Measurements from ENCODE around the gene NCOA4.
"Not testable (repeated sequence)": the region's sequence is repeated elsewhere in the genome, so short reads cannot be mapped to it uniquely, and the experiment has no call there.

The NCOA4 gene

GRCh38 chr10:46019177-46019528 lies 11.3 kb downstream of the NCOA4 start:
- DNase-seq = no peak

GRCh38 chr10:46018453-46019176 lies 11.8 kb downstream of the NCOA4 start:
- no peak for DNase-seq

DNA sequence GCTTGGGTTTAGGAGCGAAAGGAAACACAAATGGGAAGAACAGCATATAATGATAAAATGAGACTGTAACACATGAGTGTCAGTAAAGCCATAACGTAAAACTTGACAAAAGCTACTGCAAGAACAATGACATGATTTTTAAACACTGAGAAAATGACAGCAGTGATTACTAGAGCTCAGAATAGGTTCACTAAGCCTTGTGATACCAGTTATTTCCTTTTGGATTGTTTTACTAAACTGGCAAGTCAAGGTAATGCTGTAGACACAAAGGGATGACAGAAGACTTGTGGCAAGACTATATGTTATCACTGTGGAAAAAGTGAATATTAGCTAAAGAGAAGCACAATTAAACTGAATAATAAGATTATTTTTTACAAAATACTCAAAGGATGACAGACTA lies 12.7 kb downstream of the NCOA4 start:
- DNase-seq = no peak

DNA sequence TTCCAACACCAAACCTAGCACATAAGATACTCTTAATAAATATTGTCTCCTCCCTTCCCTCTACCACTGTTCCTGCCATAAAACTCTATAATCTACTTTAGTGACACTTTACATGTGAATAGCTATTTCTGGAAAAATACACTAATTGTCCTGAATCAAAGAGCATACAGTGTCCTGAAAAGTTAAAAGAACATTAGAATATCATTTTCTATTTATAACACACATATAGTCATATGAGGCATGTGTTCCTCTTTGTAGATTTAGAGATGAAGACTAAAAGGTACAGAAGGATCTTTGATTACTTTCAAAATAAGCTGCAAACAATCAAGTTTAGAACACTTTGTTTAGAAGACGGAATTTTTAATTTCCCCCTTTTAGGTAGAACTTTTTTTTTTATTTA lies 13.6 kb downstream of the NCOA4 start:
- DNase-seq = no peak

DNA sequence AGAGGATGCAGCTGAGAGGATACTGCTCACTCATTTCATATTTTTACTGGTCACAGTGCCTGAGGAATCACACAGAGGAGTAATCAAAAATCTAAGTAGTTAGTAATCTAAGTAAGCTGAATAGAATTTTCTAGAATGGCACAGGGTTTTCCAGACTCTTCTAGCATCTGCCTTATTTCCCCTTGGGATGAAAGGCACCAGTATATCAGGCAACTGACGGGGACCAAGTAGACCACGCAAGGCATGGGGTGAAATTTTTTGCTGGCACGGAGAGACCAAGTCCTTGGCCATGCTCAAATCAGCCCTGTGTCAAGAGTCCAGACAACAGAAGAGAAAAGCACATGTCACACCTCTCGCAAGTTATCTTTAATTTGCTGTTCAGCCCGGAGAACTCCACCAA lies 14.2 kb downstream of the NCOA4 start:
- DNase-seq = no peak

DNA sequence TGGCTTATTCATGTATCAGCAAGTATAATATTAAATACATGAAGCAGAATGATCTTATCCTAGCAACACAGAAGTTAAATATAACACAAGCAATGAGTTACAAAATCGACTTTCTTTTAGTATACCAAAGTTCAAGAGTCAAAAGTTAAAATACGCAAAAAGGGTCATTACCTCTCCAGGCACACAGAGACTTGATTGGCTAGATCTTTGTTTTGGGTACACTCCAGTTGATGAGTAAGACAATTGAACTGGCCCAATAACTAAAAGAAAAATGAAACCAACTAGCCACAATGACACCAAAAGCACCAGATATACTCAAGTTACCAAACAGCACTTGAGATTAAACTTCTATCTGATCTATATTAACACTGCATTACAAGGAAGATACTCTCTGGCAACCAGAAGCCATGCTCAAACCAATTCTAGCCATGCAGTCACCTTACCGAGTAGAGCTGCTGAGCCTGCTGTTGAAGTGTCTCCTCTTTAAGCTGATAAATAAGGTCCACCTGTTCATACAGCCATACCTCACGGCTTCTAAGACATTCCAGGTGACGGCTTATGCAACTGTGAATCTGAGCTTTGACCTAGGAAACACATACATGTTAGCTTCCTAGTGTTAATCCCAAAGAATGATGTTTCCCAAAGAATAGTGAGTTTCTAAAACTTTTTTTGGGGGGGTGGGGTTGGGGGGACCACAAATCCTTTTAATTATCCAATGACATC lies 15.6 kb downstream of the NCOA4 start:
- DNase-seq = no peak

DNA sequence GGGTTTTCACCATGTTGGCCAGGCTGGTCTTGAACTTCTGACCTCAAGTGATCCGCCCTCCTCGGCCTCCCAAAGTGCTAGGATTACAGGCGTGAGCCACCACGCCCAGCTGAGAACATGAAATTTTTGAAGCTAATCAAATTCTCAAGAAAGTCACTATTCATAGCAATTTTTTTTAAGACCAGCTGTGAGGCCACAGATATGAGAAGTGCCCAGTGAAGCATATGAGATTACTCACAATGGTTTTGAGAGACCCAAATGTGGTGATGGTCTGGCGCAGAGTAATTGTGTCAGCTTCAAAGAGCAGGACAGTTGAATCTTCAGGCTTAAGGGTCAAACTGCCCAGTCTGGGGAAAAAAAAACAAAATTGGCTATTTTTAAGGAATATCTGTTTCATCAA lies 16.2 kb downstream of the NCOA4 start:
- DNase-seq = no peak

GRCh38 chr10:46012746-46013145 lies 17.7 kb downstream of the NCOA4 start:
- DNase-seq = no peak

- no peak for DNase-seq
These were observed 24.2 kb downstream of the NCOA4 start for GRCh38 chr10:46006219-46006618.

DNA sequence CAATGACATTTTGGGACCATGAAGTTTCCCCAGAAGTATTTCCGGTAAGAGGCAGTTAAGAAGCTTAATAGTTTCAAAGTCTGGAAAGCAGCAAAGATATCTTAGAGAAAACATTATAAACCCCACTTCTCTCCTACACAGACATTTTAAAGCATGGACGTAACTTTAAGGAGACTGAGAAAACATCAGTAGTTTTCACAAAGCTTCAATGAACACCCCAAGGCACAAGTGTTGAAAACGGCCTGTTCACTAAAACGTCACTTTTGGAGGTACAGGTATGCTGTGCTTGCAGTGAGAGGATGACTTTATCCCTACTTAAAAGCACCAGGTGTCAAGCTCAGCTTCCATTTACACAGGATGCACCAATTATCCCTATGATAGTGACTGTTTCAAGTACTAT lies 25.0 kb downstream of the NCOA4 start:
- no peak for DNase-seq

DNA sequence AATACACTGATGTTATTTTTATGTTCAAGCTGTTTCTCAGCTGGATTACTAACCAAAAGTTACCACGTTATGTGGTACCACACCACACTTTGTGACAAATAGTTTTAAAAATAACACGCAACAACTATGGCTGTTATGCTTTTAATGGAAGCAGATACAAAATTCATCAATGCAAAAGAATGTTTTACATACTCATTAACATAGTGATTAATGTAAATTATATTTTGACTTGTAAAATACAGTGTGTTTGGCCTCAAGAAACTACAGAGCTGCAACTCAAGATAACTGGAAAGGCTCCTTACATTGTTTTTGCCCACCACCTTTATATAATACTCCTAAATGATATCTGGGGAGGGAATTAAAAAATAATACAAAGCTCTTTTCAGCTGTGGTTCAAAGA lies 25.5 kb downstream of the NCOA4 start:
- no peak for DNase-seq

DNA sequence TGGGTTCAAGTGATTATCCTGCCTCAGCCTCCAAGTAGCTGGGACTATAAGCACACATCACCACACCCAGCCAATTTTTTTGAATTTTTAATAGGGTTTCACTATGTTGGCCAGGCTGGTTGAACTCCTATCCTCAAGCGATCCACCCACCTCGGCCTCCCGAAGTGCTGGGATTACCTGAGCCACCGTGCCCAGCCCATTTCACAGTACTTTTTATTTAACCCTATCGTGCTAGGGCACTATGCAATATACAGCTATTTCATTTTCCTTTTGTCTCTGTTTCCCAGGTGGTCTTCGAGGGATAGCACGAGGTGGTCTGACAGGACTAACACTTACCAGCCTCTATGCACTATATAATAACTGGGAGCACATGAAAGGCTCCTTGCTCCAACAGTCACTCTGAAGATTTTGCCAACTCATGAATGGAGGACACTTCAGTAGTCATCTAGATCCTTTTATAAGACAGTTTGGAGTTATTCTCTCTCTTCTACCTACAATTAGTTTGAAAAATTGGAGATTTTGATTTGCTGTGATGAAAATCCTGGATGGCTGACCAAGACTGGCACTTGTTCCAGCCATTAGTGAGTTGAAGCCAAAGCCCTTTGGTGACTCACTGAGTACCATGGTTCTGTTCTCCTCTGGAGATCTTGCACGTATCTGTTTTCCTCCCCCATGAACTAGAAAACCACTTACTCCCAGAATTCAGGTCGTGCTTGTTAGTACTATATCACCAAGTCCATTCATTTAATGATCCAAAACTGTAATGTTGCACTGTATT lies 27.3 kb downstream of the NCOA4 start:
- no peak for DNase-seq

DNA sequence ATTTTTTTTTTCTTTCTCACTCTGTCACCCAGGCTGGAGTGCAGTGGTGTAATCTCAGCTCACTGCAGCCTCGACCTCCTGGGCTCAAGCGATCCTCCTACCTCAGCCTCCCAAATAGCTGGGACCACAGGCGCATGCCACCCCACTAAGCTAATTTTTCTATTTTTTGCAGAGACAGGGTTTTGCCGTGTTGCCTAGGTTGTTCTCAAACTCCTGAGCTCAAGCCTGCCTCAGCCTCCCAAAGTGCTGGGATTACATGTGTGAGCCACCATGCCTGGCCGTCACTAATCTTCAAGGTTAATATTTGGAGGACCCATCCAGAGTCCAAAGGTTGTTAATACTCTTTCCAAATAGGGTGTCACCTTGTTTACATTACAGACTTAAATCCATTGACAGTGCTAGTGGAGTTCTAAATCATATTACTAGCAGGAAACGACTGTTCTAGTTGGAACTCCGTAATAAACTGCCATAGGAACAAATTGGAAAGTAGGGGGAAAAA lies 28.2 kb downstream of the NCOA4 start:
- not testable (repeated sequence) for DNase-seq

- no peak for DNase-seq
These were observed 29.2 kb downstream of the NCOA4 start for GRCh38 chr10:46001187-46001756.

GRCh38 chr10:46000538-46000937 lies 29.9 kb downstream of the NCOA4 start:
- DNase-seq = no peak

GRCh38 chr10:45999955-46000354 lies 30.5 kb downstream of the NCOA4 start:
- not testable (repeated sequence) for DNase-seq

- no peak for DNase-seq
These were observed 32.2 kb downstream of the NCOA4 start for GRCh38 chr10:45997994-45998763.

DNA sequence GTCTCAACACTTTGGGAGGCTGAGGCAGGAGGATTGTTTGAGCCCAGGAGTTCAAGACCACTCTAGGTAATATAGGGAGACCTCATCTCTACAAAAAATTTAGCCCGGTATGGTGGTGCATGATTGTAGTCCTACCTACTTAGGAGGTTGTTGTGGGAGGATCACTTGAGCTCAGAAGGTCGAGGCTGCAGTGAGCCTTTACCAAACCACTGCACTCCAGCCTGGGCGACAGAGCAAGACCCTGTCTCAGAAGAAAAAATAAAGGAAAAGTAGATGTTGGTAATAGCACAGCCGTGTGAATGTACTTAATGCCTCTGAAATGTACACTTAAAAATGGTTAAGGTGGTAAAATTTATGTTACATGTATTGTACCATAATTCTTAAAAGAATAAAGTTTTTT lies 32.9 kb downstream of the NCOA4 start:
- no peak for DNase-seq

DNA sequence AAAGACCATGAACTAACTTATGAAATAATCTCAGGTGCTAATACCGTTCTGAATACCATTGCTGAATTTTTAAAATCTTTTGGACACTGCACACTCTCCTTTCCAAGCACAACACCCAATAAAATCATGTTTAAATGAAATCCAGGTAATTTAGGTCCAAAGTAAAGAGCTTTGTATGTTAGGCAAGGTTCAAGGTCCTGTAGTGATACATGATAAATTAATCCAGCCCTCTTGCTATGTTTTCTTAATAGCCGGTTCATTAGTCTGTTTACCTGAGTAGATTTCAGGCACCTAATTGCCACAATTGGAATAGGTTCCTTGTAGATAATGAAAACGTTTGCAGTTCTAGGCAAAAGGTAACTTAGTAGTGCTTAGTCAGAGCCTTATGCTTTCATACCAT lies 44.8 kb downstream of the NCOA4 start:
- DNase-seq = not testable (repeated sequence)

DNA sequence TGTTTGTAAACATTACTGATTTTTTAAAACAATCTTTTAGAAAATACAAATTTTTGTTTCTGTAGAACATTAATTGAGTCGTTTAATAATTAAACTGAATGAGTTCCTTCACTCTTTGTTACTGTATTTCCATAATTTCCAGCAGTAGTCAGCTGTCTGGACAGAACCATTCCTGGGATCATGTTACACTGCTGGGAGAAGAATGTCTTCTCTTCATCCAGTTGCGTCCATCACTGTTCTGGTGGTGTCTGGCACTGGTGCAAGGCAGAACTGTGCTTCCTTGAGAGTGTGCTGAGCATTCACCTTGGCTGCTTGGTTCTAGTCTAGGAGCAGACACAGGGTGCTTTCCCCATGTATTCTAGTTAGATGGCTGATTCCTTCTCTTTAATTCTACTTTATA lies 46.0 kb downstream of the NCOA4 start:
- DNase-seq = not testable (repeated sequence)

DNA sequence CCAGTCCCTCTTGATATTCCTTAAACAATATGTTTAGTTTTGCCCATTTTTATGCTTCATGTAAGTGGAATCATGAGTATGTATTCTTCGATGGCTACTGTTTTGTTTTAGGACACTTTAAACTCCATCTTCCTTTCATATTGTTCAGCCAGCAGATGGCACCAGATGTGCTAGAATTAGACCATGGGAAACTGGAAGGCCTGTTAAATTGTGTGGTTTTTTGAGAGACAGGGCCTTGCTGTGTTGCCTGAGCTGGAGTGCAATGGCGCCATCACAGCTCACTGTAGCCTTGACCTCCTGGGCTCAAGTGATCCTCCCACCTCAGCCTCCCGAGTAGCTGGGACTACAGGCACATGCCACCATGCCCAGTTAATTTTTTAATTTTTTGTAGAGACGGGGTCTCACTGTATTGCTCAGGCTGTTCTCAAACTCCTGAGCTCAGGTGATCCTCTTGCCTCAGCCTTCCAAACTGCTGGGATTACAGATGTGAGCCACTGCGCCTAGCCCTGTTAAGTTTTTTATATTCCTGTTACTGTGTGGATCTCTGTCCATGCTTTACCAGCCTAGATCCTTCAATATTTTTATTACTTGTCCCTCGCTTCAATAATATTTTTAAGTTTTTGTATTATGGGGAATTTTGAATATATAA lies 46.8 kb downstream of the NCOA4 start:
- not testable (repeated sequence) for DNase-seq

DNA sequence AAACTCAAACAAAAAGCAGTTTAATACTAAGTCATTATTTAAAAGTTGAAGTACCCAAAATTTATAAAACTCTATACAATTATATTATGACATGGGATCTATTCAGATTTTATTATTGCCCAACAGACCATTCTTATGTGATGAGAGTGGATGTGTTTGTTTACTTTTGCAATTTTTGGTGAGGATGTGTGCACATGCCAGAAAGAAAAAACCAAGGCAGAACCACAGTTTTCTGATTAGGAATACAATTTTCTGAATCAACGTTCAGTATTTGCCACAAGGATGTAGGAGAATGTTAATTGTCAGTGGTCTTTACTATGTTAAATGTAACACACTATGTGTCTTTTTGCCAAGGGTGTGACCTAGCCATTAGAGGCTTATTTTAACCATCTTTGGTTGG lies 49.1 kb downstream of the NCOA4 start:
- not testable (repeated sequence) for DNase-seq
